HepG2 (cell line): ENCODE data around the gene ALOX12. TPM values are rescaled to one million over a fixed set of nuclear protein-coding genes. Genes with fewer than 3 reads are reported as not detected.

Experiments used
- CTCF ChIP-seq: sonication (generic); formaldehyde crosslinking; IDR thresholded peaks from 2 replicates; pipeline ENCODE4 v1.5.0; 2020; ENCODE audit warnings: mild to moderate bottlenecking, missing genetic modification reagents, moderate library complexity
- EP300 ChIP-seq, 3 experiments: sonication (generic) in 1 of 3; formaldehyde crosslinking in 1 of 3; IDR thresholded peaks; 2 replicates each; pipeline versions ENCODE4 v1.5.1 to v1.6.1; 2011 to 2020; ENCODE audit warnings: low read depth in 2 of 3, low read length in 2 of 3, borderline replicate concordance in 1 of 3, improper control_type of control experiment in 1 of 3, mild to moderate bottlenecking in 1 of 3, missing genetic modification reagents in 1 of 3, moderate library complexity in 1 of 3
- FOXA3 ChIP-seq: IDR thresholded peaks from 2 replicates; pipeline ENCODE4 v1.6.1; 2016; ENCODE audit warnings: missing genetic modification reagents, missing compliant biosample characterization
- HINFP ChIP-seq: sonication (generic); formaldehyde crosslinking; IDR thresholded peaks from 2 replicates; pipeline ENCODE4 v1.4.0; 2020; ENCODE audit warnings: low read depth, mild to moderate bottlenecking, missing genetic modification reagents
- MAFK ChIP-seq, 2 experiments: IDR thresholded peaks in 1 of 2; conservative IDR thresholded peaks in 1 of 2; 2 replicates each; pipeline ENCODE4 v1.6.1; 2011; ENCODE audit warnings: improper control_type of control experiment in 2 of 2, low read length in 2 of 2
- MXD4 ChIP-seq: IDR thresholded peaks from 2 replicates; pipeline ENCODE4 v1.6.1; 2016; ENCODE audit warnings: mild to moderate bottlenecking, missing biosample characterization, missing genetic modification reagents
- POLR2A ChIP-seq, 2 experiments: IDR thresholded peaks; 2 replicates each; pipeline ENCODE4 v1.6.1; 2011; ENCODE audit warnings: low read depth in 2 of 2, low read length in 2 of 2, mild to moderate bottlenecking in 1 of 2, moderate library complexity in 1 of 2; ENCODE audit not compliant: insufficient read depth in 1 of 2
- SAFB2 ChIP-seq: sonication (generic); formaldehyde crosslinking; IDR thresholded peaks from 2 replicates; pipeline ENCODE4 v1.5.1; 2020; ENCODE audit warnings: missing genetic modification reagents, low read depth, mild to moderate bottlenecking, borderline replicate concordance
- SP1 ChIP-seq, 2 experiments: fragments of 450-650 bp in 1 of 2; sonication (generic) in 1 of 2; formaldehyde crosslinking in 1 of 2; IDR thresholded peaks; 2 replicates each; pipeline versions ENCODE4 v1.4.0 to v1.6.1; 2016 to 2020; ENCODE audit warnings: missing genetic modification reagents in 1 of 2
- TOPORS ChIP-seq: sonication (generic); formaldehyde crosslinking; IDR thresholded peaks from 2 replicates; pipeline ENCODE4 v1.8.0; 2023; ENCODE audit warnings: mild to moderate bottlenecking, missing genetic modification reagents
- ZNF260 ChIP-seq: sonication (generic); formaldehyde crosslinking; IDR thresholded peaks from 2 replicates; pipeline ENCODE4 v1.4.0; 2020; ENCODE audit warnings: missing genetic modification reagents, low read depth, mild to moderate bottlenecking, borderline replicate concordance
- ZNF263 ChIP-seq: sonication (generic); formaldehyde crosslinking; IDR thresholded peaks from 2 replicates; pipeline ENCODE4 v1.4.0; 2020; ENCODE audit warnings: missing genetic modification reagents
- ZNF318 ChIP-seq: sonication (generic); formaldehyde crosslinking; IDR thresholded peaks from 2 replicates; pipeline ENCODE4 v1.4.0; 2020; ENCODE audit warnings: mild to moderate bottlenecking, missing genetic modification reagents
- ZNF557 ChIP-seq: sonication (generic); formaldehyde crosslinking; IDR thresholded peaks from 2 replicates; pipeline ENCODE4 v1.4.0; 2020; ENCODE audit warnings: missing genetic modification reagents
- ZNF761 ChIP-seq: sonication (generic); formaldehyde crosslinking; conservative IDR thresholded peaks from 2 replicates; pipeline ENCODE4 v1.4.0; 2020; ENCODE audit warnings: mild to moderate bottlenecking, missing genetic modification reagents
- ZNF792 ChIP-seq: IDR thresholded peaks from 2 replicates; pipeline ENCODE4 v1.6.1; 2016
- ZSCAN9 ChIP-seq: IDR thresholded peaks from 2 replicates; pipeline ENCODE4 v1.6.1; 2016; ENCODE audit warnings: borderline replicate concordance
- polyA plus RNA-seq, 8 experiments: library from polyadenylated mRNA; depleted of rRNA in 3 of 8; stranded (reverse) in 7 of 8; unstranded in 1 of 8; fragments of >200 nt; fragmentation: Illumina TruSeq in 4 of 8; extraction: Trizol in 4 of 8; gene quantifications; 2 replicates each; pipeline versions ENCODE4 v1.2.1 to v1.2.3, GENCODE V29; 2011 to 2016; ENCODE audit warnings: low read depth in 4 of 8, missing spikeins in 1 of 8, mixed read lengths in 1 of 8; ENCODE audit not compliant: insufficient read depth in 1 of 8
- total RNA-seq, 5 experiments: library from RNA; depleted of rRNA; stranded (reverse); fragments of >200 nt; fragmentation: Illumina TruSeq; extraction: Trizol; gene quantifications; 2 replicates each; pipeline ENCODE4 v1.2.3, GENCODE V29; 2016; ENCODE audit warnings: low read depth in 1 of 5

Gene ALOX12
- total and polyA plus RNA-seq, 2 of the 13 experiments (the other 11 are each of a cell fraction or from before 2014, with no cell fraction given): not detected

DNA sequence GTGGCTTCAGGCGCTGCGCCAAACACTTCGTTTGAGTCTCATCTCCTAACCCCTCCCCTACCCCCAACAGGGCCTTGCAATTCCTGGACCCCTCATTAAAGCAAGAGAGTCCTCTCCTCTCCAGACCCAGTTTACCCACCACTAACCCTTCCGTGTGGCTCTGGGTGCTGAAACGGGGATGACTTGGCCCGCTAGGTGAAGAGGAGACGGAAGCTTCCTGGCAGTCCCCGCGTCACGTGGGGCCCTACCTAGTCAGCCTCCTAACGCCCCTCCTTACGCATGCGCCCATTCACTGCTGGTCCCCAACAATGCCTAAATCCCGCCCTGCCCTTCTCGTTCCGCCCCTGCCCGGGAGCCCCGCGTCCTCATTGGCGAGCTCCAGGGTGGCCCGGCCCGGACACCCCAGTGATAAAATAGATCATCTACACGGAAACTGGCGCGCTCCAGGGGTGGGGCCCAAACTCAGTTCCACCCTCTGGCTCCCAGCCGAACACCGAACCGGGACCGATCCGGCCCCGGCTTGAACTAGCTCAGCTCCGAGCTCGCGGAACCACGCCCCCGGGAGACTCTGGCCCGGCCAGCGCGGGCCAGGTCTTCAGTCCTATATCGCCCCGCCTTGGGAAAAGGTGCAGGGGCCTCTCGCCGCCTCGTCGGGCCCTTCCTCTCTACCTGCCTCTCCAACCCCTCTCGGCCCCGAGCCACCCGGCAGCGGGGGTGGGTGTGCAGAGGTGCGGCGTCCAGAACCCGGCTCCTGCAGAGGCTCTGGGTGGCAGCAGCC lies 39.9 kb downstream of the ALOX12 start, which contains the start of gene SLC16A13 (continued):
- TF ChIP-seq ZNF318 (CRISPR knock-in tag): 0 out of 2 replicates have a peak, but pooled peaks have one; percentile 34
- TF ChIP-seq SAFB2 (CRISPR knock-in tag): 0 out of 2 replicates have a peak, but pooled peaks have one; percentile 19
- TF ChIP-seq ZSCAN9: no peak
- no peak; the same call in 1 of the 2 replicates for TF ChIP-seq CTCF
- no peak for TF ChIP-seq SP1 (IDR thresholded peaks at IDR 0.05)
- peak; percentile 13; the same call in 1 of the 2 replicates for TF ChIP-seq SP1 (CRISPR knock-in tag; IDR thresholded peaks at IDR 0.05)
- peak; percentile 16; the same call in 1 of the 2 replicates for TF ChIP-seq FOXA3 (CRISPR knock-in tag)
- peak; percentile 57; the same call in 1 of the 2 replicates for TF ChIP-seq ZNF792 (CRISPR knock-in tag)
- peak; percentile 49; the same call in 1 of the 2 replicates for TF ChIP-seq TOPORS (CRISPR knock-in tag)
- peak; percentile 14; the same call in 1 of the 2 replicates for TF ChIP-seq HINFP (CRISPR knock-in tag)
- TF ChIP-seq ZNF260 (CRISPR knock-in tag): 0 out of 2 replicates have a peak, but pooled peaks have one; percentile 27
- no peak for TF ChIP-seq EP300 (IDR thresholded peaks at IDR 0.05; ENCODE audit: low read depth in 2 of 2, low read length in 2 of 2)
- 0 out of 2 replicates have a peak, but pooled peaks have one; percentile 21 for TF ChIP-seq EP300 (CRISPR knock-in tag; IDR thresholded peaks at IDR 0.05; ENCODE audit: borderline replicate concordance)
- TF ChIP-seq ZNF557 (CRISPR knock-in tag): 0 out of 2 replicates have a peak, but pooled peaks have one; percentile 84
- TF ChIP-seq MXD4 (CRISPR knock-in tag): peak; percentile 58
- TF ChIP-seq MAFK (conservative IDR thresholded peaks at IDR 0.05 in 1 of 2, IDR thresholded peaks at IDR 0.05 in 1 of 2; ENCODE audit: low read length in 2 of 2): no peak
- TF ChIP-seq ZNF263: peak; percentile 15; the same call in 1 of the 2 replicates
- no peak for TF ChIP-seq ZNF761 (CRISPR knock-in tag)
- peak; percentile 78 to 93 for TF ChIP-seq POLR2A (IDR thresholded peaks at IDR 0.05; ENCODE audit: insufficient read depth in 1 of 2, low read depth in 2 of 2, low read length in 2 of 2)
